Effector CD4-positive, alpha-beta T cell (primary cell): Measurements from ENCODE around the gene CENPE.

ENCODE experiments used
- DNase-seq: peaks from one replicate; pipeline ENCODE4 v3.0.0-alpha.2; 2020

CENPE gene

DNA sequence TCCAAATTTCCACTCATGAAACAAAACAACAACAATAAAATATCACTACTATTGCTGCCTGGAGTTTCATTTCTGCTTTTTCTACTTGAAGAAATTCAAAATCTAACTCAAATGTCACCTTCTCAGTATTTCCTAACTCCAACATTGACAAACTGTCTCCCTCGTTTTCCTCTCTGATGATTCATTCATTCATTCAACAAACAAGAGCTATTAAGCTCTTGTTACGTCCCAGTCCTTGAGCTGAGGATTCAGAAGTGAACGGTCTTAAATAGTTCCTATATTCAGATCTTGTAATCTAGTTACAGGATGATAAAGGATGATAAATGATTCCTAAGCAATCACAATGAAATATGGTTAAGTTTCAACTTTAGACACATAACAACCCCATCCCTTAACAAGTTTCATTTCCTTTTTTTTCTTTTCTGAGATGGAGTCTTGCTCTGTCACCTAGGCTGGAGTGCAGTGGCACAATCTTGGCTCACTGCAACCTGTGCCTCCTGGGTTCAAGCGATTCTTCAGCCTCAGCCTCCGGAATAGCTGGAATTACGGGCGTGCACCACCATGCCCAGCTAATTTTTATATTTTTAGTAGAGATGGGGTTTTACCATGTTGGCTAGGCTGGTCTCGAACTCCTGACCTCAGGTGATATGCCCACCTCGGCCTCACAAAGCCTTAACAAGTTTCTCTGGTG is 123.3 kb downstream of the CENPE start:
- DNase-seq: no peak

- DNase-seq: no peak
Measured at GRCh38 chr4:103073792-103074438, 124.2 kb downstream of the CENPE start.

- no peak for DNase-seq
Measured at GRCh38 chr4:103067841-103068547, 130.1 kb downstream of the CENPE start.

DNA sequence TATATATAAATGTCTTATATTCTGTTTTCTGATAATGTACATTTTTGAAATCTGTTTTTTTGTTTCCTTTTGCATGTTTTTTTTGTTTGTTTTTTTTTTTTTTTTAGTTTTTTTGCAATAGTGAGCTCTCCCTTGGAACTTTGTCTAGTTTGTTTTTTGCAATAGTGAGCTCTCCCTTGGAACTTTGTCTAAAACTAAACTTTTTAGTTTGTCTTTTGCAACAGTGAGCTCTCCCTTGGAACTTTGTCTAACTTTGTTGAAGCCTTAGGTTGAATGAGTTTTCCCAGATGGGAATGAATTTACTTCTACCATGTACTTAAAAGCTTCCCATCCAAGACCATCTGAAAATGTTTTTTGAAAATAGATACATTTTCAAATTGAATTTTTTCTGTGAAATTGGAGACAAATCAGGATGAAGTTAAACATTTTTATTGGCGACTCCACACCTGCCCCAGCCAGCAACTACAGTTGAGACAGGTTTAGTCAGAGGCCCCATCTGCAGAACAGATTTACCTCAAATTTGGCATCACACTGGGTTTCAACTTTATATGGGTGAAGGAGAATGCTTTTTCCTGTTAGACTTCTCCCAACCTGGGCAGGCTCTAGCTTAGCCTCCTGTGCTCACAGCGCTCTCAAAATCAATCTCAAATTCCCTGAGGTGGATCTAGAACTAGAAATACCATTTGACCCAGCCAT is 137.5 kb downstream of the CENPE start:
- no peak for DNase-seq
